Fibroblast of skin of scalp (primary cell): ENCODE measurements around the gene ETS1. TPM values are rescaled to one million over a fixed set of nuclear protein-coding genes. Genes with fewer than 3 reads are reported as not detected.
A peak's percentile ranks its signal among the peaks of the same experiment; 100 is the strongest.

ENCODE experiments used
- DNase-seq: peaks from one replicate; pipeline ENCODE4 v3.0.0-alpha.2; 2013
- polyA plus RNA-seq, 2 experiments: library from polyadenylated mRNA; unstranded; fragments of 120-200 nt; gene quantifications; one replicate each; pipeline ENCODE4 v1.2.1, GENCODE V29; 2013; ENCODE audit not compliant: insufficient read length in 2 of 2

ETS1 gene
- polyA plus RNA-seq (2013, experiment 1 of 2; ENCODE audit: insufficient read length): 72.9 TPM
- 73.4 TPM for polyA plus RNA-seq (2013, experiment 2 of 2; ENCODE audit: insufficient read length)

DNA sequence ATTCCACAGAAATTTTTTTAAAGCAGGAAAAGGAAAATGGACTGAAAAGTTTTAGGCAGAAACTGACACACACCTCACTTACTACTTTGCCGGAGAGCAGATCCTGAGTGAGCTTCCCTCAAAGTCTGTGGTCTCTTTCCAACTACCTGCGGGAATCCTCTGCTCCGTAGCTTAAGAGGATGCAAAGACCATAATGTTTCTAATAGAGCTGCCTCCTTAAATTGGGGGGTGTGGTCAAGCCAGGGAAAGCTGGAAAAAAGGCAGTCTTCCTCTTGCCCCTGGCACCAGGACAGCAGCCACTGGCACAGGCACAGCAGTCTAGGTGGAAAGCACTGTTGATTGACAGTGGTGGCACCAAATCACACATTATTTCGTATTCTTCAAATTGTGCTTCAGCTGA lies at the start of gene ETS1:
ETS1 (minus strand) TSS at position 144 of the 400 bp plus-strand sequence. CDS start 14,428 bp downstream, outside the sequence.
- DNase-seq: no peak

GRCh38 chr11:128634395-128634794 lies 47.0 kb upstream of the ETS1 start:
- DNase-seq: no peak

- no peak for DNase-seq
These were observed 46.1 kb upstream of the ETS1 start for GRCh38 chr11:128633384-128633965.

DNA sequence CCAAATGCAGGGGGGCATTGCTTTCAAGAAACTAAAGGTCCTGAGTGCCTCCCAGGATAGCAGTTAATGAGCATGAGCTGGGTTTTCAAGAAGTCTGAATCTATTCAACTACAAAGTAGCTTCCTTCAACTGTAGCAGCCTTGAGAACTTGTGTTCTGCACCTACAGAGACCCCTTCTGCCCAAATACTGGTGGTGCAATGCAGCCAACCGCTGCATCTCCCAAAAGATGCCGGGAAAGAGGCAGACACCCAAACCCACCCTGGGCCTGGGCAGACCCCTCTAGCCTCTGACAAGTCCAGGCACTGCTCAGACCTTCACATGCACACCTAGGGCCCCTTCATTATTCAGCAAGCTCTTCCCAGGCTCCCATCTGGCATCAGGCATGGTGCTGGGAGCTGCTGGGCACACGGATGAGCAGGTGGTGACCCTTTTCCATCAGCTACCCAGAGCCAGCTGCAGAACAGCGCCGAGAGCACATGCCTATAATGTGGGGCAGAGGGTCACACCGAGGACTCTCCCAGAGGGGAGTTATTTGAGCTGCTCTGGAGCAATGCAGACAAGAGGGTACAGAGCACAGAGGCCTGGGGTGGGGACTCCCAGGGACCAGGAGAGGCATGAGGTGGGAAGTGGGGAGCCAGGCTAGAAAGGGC lies 44.9 kb upstream of the ETS1 start:
- peak; percentile 68 for DNase-seq

DNA sequence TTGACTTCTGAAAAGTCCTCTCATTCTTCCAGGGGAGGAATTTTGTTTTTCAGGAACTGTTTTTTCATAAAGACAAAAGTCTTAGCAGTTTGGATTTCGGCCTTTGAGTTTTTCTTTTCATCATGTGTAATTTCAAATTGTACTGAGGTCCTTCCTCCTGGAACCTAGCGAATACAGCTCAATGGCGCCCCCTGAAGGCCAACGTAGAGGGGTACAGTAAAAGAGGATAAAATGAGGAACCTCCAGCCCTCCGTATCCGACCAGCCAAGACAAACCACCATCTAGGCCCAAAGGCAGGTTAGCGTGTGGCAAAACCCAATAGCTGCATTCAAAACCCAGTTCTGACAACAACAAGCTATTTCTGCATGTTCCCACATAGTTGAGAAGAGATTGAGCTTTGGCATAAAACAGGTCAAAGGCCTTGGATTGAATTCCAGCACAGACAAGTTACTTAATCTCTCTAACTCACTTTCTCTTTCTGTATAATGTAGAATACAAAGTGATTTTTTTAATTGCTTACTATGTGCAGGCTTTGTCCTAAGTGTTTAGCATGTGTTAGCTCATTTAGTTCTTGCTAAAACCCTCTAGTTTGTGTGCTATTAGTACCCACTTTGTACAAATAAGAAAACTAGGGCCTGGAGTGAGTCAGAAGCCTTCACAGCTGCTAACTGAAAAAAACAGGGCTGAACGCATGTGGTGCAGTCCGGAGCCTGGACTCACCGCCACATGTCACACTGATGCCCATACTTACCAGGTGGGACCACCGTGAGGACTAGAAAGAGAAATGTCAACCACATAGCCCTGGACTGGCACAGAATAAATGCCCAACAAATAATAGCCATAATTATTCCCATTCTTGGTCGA lies 43.2 kb upstream of the ETS1 start:
- peak; percentile 83 for DNase-seq

DNA sequence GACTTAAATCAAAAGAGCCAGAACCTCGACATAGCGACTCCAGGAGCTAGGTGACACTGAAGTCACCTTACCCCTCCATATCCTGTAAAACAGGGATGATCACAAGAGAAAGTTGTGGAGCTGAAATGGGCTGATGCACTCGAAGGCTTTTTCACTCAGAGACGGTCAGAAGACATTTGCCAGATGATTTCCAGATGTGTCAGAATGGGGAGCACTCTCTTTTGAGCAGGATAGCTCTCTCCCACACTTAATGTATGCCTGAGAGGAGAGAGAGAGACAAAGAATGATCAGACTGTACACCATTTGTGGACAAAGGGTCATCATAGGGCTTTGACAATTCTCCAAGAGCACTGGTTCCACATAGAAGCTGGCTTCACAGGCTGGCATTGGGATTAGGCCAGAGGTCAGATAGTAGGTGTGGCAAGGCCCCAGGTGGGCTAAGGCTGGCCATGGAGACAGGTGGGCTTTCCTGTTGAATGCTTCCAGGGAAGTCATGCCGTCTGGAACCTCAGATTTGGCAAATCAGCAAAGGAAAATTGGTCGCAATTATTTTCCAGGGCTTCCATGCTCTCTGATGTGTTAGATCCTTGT lies 42.3 kb upstream of the ETS1 start:
- peak; percentile 11 for DNase-seq

DNA sequence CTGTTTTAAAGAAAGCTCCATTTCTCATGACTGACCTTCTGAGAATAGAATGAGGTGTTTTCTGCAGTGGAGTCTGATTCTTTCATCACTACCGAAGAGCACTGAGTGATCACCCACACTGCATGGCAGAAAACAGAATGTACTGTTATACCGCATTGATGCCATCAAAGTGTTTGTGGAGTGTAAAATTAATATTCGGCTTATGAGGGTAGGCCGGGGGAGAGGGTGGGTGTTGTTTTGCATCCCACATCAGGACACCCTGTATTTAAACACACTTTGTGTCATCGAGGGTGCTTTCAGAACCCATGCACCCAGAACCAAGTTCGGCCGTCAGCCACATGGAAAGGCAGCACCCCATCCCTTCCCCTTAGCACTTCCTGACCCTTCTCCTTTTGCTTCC lies 41.3 kb upstream of the ETS1 start:
- no peak for DNase-seq

DNA sequence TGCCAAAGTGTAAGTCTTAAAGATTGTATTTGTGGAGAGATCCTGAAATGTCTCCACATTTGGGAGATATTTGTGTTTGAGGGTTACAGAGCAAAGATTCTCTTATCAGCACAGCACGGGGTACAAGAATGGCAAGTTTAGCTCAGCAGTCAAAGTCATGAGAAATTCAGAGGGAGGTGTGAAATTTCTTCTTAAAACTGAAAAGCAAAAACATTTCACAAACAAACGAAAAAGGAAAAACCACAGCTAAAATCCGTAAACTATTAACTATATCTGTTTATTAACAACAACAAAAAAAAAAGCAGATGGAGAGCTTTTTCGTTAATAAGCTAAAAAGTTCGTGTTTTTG lies 40.9 kb upstream of the ETS1 start:
- no peak for DNase-seq

GRCh38 chr11:128627666-128628324 lies 40.4 kb upstream of the ETS1 start:
- DNase-seq: no peak

DNA sequence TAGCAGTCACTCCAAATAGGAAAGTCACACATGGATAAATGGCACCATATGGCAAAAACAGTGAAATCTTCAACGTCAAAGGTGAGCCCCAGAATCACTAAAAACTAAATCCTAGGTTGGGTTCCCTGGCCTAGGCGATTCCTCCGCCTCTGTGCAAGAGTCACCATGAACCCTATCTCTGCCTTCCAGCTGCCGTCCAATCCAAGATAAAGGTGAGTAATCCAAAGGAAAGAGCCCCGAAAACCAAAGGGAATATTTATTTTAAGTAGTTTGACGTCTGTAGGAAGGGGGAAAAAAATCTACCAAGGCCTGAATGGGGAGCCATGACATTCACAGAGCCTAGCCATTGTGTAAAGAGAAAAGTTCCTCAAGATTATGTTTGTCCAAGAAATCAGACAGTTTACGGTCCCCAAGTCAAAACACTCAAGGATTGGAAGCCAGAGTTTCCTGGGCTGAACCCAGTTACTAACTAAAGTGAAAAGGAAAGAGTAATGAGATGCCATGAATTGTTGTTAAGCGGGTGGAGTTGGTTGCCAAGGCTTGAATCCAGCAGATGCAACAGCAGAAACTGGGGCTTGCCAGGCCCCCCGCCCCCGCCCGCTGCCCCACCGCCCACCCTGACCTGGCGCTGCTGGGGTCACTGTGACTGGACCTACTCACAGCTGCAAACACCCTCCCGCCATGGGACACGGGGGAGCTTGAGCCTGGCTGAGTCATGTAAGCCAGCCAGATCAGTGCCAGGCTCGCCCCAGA lies 39.7 kb upstream of the ETS1 start:
- no peak for DNase-seq

DNA sequence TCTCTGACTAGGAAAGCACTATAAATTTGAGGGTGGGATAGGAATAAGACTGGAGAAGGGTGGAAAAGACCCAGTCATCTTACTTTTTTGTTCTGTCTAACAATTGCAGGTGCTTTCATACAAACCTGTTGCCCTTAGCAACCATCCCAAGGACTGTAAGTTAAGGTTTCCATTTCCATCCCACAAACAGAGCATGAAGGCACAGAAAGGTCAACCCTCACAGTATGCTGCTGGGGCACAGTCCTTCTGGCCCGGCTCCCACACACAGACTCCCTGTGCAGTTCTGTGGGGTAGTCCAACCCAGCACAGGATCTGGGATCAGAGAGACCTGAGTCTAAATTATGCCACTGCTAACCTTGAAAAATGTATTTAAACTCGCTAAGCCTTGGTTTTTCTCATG lies 38.4 kb upstream of the ETS1 start:
- DNase-seq: no peak

DNA sequence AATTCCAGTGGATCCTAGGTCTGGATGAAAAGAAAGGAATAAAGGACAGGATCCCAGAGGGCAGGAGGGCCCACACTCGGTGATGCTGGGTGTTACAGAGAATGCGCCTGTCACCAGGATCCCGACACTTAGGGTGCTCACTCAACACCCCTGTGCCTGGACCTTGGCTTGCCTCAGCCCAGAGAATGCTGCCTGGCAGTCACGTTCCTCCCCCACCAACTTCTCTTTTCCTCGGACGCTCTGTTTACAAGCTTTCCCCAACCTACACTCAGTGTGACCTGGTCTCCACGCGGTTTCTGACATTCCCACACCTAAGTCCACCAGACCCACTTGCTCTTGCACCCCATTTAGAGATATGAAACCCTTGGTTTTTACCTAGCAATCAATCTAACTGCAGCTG lies 38.0 kb upstream of the ETS1 start:
- no peak for DNase-seq

DNA sequence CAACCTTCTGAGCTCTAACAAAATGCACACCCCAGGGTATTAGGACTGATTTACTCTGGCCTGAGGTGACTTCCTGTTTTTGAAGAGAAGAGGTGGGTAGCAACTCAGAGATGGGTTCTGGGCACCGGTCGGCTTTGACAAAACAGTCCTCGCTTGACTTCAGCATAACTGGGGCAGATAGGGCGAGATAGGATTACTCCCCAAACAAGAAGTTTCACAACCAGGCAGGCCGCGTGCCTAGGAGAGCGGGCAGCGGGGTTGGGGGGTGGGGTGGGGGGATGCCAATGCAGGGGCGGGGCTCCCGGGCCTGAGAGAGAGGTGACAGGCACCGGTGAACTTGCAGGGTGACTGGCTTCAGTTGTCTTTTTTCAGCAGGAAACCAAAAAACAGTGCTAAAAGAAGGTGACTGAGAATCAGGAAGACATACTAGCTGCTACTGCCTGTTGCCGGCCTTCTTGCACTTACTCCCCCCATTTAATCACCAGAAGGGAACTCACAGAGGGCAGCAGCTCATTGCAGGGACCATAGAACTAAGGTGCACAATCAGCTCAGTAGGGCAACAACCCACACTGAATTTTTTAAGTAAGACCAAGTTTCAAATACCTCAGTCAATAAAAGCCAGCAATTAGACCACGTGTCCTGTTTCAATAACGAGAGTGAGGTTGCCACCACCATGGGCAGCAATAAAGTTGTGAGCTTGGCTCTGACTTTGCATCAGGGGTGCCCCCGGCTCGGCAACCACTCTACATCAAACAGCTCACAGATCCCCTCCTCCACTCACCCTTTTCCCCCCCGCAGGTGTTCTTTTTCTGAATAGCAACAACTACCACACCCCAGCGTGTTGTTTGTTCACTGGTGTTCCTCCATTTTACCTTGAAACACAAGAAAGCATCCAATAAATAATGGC lies 37.2 kb upstream of the ETS1 start:
- no peak for DNase-seq

DNA sequence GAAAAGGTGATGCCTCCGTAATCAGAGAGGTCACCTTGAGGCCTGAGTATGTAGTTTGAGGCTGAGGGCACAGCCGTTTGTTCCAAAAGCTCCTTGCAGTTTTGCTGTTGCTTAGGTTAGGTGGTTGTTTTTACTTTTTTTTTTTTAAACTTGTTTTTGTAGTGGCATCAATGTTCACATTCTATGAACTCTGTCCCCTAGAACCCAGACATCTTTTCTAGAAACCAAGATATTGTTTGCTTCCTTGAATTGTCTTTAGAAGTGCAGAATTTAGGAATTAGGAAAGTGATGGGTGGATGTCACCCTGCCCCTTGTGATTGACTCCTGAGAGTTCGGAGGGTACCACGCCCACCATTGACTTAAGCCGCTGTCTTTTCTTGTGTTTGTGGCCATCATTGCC lies 35.7 kb upstream of the ETS1 start:
- no peak for DNase-seq

DNA sequence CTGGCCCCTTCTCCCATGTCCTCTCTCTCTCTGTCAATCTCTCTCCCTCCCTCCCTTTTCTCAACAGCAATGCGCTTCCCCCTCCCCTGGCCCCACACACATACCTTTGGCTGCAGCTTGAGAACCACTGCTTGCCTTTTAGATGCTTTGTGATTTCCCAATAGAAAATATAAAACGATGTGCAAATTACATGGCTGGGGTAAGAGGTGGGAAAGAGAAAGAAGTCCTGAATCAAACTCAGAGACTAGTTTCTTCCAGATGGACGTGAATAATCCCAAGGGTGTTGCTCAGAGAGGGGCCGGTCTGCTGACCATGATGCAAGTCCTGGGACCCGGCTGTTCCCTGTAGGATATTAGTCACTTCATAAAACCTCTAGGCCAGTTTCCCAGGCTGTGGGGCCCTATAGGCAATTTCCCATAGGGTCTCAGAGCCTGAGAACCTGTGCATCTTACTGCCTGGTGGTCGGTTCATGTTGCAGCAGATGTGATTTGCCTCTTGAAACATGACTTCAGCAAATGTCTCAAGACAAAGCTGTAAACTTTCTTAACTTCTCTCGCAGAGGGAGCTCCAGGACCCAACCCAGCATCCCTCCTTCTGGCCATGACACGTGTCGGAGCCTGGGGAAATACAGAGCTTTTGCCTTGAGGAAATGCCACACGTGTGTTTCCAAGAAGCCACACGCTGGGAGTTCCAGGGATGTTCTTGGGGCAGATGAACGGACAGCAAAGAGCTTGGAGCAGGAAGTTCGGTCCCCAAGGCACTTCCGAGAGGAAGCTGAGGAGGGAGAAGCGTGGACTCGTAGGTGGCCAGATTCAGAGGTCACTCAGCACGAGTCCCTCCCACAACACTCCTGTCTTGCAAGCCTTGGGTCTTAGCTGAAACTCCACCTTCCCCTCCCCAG lies 34.5 kb upstream of the ETS1 start:
- peak; percentile 83 for DNase-seq

DNA sequence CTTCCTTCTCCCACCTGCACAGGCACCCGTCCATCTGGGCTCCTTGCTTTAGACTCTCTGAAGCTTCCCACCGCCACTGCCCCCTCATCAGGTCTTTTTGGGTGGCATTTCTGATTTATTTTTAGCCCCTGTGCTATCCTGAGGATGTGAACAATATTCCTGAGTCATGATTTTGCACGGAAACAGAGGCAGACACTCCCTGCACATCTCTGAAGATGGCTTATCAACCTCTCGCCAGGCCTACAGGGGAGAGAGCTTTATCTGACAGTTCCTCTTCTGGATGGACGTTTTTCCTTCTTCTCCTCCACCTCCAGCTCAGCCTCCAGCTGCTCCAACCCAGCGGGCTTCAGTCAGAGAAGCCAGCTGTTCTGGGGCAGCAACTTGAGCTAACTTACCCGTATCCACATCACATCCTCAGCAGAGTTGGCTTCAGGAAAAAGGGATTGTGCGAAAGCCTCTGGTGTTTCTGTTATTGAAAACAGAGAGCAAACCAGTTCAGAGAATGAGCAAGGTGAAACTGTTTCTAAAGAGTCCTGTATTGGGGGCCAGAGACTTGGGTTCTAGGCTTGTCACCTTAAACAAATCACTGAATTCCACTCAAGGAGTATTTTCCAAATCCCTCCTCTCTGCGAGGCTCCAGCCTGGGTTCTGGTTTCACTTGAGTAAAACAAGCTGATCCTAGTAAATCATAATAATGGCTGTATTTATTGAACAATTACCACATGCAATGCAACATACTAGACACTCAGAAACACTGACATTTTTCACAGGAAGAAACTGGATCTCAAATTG lies 33.1 kb upstream of the ETS1 start:
- DNase-seq: no peak

DNA sequence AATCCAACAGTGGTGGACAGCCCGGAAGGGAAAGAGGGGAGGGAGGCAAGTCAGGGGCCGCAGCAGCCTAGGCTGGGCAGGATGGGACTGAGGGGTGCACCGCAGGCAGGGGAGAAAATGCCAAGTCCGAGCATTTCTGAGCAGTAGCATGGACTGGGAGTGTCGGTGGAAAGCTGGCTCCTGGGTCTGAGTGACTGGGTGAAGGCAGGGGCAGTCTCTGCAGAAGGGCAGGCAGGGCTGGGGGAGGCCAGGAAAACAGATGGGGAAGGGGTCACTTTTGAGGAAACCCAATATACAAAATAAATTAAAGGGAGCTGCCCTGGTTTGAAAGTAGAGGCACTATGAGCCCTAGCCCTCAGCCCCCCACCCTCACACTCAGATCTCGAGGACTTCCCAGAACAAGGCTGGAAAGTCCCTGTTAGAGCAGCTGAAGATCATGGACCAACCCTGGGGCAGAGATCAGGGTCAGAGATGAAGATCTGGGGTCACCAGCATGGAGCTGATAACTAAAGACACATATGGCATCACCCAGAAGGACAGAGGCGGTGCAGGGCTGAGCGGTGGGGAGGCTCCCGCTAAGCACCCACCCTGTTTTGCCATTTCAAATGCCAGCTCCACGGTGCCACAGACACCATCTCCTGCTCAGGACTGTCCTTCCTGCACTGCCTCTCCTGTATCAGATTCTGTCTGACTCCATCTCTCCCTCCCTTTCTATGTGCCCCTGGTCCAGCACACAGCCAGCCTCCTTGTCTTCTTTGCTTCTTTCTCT lies 32.4 kb upstream of the ETS1 start:
- DNase-seq: no peak

GRCh38 chr11:128619007-128619406 lies 31.6 kb upstream of the ETS1 start:
- no peak for DNase-seq
